NB4 (cell line): ENCODE data around the gene CRYBA4.

Experiments used
- DNase-seq: peaks from one replicate; pipeline ENCODE4 v3.0.0; 2010; ENCODE audit warnings: low read depth
- H3K4me3 ChIP-seq: one replicate; pipeline ENCODE4 v1.5.1; 2011; ENCODE audit warnings: mild to moderate bottlenecking, low read depth, low read length, moderate library complexity
- MYC ChIP-seq: IDR thresholded peaks from 2 replicates; pipeline ENCODE4 v1.6.1; 2011; ENCODE audit warnings: low read depth, low read length
- POLR2A ChIP-seq: IDR thresholded peaks from 2 replicates; pipeline ENCODE4 v1.6.1; 2011; ENCODE audit warnings: mild to moderate bottlenecking; ENCODE audit not compliant: insufficient read length; ENCODE audit errors: extremely low read depth
- TF ChIP-seq, protein P1 (sequence below): IDR thresholded peaks from 2 replicates; pipeline ENCODE4 v1.6.1; 2011; ENCODE audit warnings: low read depth, low read length
- TF ChIP-seq, protein P2 (sequence below): IDR thresholded peaks from one replicate; pipeline ENCODE4 v1.5.1; 2012; ENCODE audit warnings: low read depth, low read length

Gene CRYBA4

DNA sequence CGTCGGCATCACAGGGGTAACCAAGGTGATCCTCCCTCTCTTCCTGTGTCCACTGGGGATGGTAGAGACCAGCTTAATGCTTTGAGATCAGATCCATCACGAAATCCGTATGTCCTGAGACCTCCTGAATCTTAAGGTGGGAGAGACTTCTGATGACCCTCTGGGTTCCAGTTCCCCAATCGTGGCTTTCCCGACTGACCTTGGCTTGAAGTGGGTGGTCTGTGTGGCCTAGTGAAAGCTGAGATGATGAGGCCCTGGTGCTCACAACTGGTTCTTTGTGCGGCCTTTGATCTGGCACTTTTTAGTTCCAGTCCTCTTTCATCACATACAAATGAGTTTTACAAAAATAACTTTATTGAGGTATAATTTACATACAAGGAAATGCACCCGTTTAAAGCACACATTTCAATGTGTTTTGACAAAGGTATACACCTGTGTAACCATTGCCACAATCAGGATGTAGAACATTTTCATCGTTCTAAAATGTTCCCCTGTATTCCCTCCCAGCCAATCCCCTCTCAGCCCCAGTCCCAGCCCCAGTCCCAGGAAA lies 41.7 kb downstream of the CRYBA4 start:
- H3K4me3 ChIP-seq: no peak overlapping the region
- TF ChIP-seq MYC: no peak
- no peak for DNase-seq

DNA sequence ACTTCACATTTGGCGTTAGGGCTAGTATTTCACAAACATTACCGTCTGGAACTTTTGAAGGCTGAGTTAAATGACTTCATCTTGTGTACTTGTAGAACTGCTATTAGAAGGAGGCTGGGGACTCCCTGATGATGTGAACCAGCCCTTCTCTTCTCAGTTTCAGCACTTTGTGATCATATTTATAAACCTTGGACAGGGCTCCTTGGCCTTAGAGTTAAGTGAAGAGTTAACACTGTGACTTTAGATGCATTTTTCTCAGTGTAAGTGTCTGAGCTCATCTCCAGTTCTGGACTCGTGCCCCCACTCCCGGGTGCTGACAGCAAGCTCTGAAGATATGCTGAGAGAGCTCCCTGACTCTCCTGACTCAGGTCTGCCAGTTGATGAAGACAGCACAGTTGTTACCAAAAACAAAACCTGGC lies 44.1 kb downstream of the CRYBA4 start:
- H3K4me3 ChIP-seq: no peak overlapping the region
- DNase-seq: no peak
- TF ChIP-seq POLR2A: no peak
- TF ChIP-seq MYC: no peak
- TF ChIP-seq, protein P1, sequence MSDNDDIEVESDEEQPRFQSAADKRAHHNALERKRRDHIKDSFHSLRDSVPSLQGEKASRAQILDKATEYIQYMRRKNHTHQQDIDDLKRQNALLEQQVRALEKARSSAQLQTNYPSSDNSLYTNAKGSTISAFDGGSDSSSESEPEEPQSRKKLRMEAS: no peak
- TF ChIP-seq, protein P2, sequence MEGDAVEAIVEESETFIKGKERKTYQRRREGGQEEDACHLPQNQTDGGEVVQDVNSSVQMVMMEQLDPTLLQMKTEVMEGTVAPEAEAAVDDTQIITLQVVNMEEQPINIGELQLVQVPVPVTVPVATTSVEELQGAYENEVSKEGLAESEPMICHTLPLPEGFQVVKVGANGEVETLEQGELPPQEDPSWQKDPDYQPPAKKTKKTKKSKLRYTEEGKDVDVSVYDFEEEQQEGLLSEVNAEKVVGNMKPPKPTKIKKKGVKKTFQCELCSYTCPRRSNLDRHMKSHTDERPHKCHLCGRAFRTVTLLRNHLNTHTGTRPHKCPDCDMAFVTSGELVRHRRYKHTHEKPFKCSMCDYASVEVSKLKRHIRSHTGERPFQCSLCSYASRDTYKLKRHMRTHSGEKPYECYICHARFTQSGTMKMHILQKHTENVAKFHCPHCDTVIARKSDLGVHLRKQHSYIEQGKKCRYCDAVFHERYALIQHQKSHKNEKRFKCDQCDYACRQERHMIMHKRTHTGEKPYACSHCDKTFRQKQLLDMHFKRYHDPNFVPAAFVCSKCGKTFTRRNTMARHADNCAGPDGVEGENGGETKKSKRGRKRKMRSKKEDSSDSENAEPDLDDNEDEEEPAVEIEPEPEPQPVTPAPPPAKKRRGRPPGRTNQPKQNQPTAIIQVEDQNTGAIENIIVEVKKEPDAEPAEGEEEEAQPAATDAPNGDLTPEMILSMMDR: no peak

DNA sequence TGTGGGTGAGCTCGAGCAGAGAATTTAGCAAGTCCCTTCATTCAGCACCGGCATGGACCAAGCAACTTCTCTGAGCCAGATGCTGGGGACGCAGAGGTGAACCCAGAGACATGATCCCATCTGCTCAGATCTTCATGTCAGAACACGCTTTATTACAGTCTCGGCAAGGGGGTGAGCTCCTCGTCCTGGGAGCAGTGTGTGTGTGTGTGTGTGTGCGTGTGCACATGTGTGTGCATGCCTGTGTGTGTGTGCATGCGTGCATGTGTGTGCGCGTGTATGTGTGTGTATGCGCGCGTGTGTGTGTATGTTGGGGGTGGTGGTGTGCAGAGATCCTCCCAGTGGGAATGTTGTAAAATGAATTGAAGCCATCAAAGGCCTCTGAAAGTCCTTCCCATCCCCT lies 45.4 kb downstream of the CRYBA4 start:
- TF ChIP-seq, protein P1: no peak
- no peak for TF ChIP-seq MYC
- no peak for DNase-seq
- H3K4me3 ChIP-seq: no peak overlapping the region

DNA sequence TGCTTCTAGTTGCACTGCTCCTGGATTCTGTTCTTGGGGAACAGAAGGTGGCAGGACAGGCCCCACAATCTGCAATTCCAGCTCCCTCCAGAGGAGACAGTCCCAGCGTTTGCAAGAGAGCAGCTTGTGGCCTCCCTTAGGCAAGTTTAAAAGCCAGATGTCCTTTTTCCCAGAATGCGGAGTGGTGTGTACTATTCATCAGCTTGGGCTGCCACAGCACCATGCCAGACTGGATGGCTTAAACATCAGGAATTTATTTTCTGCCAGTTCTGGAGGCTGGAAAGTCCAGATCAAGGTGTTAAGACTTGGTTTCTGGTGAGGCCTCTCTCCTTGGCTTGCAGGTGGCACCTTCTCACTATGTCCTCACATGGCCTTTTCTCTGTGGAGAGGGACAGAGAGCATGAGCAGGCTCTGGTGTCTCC lies 47.3 kb downstream of the CRYBA4 start:
- DNase-seq: peak; percentile 51
- no peak overlapping the region for H3K4me3 ChIP-seq

DNA sequence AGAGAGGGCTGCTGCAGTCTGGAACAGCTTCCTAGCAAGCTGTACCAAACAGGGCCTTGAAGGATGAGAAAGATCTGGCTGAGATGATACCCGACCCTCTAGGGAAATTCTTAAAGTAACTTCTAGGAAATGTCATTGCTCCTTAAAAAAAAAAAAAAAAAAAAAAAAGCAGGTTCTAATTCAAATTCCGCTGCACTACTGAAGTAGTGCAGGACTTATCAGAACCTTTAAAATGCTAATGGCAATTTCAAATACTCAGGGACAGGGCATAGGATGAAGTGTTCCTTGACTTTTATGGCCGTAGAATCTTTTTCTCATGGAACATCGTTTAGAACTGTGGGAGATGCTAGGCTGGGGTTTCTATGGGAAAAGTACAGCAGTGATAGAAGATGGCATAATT lies 48.7 kb downstream of the CRYBA4 start:
- DNase-seq: no peak
- TF ChIP-seq, protein P2: no peak
- TF ChIP-seq, protein P1: no peak
- TF ChIP-seq POLR2A (no peak), MYC (no peak)
- H3K4me3 ChIP-seq: no peak overlapping the region

More for the DNA sequence above, 47.3 kb downstream of the CRYBA4 start:
- TF ChIP-seq, protein P1: no peak
- TF ChIP-seq MYC (no peak), POLR2A (no peak)
- TF ChIP-seq, protein P2: peak; percentile 43

DNA sequence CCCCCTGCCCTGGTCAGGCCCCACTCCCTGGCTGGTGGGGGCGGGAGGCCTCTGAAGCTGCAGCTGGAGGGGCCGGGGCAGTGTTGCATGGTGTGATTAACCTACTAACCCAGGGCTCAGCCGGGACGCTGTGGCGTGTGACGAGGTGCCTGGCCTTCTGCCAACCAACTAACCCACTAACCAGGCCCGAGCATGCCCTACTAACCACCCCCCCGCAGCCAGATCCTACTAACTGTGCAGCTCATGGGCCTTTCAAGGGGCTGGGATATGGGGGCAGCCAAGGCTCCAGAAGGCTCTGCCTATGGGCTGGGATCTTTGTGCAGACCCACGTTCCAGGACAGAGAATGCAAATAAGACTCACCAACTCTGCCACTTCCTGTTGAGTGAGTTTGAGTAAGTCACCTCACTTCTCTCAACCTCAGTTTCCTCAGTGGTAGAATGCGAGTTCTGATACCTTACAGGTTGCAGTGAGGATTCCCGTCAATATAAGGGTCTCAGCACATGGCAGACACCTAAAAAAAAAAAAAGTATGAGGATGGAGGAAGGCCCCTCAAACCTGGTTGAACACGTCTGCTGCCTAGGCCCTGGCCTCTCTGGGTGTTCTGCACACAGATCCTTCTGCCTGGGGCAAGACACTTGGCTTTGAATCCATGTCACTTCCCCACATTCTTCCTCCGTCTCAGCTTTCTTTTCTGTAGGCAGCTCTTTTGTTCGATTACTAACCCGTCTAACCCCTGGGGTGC lies 49.7 kb downstream of the CRYBA4 start:
- no peak overlapping the region for H3K4me3 ChIP-seq
- TF ChIP-seq, protein P1: no peak
- no peak for TF ChIP-seq POLR2A
- DNase-seq: no peak

DNA sequence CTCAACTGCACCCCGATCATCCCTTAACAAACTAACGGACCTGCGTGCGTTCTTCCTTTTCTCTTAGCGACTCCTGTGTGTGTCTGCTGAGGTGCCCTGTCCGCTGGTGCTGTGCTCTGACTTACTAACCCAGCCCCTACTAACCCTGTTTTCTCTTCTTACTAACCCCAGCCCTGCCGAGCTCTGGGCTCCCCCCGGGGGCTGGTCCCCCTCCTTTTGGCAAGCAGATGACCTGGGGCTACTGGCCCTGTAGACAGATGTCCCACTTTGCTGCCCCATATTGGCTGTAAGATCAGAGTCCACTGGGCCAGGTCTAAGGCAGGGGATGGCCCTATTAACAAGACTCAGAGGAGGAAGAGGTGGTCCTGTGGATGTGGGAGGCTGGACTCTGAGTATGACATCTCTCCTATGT lies 50.3 kb downstream of the CRYBA4 start:
- H3K4me3 ChIP-seq: peak overlapping the region; percentile 11
- TF ChIP-seq, protein P1: no peak
- TF ChIP-seq MYC (no peak), POLR2A (no peak)
- TF ChIP-seq, protein P2: no peak
- DNase-seq: no peak
